Amniotic epithelial cell (primary cell): ENCODE measurements around the gene ERP29.
"Not testable (repeated sequence)": the region's sequence is repeated elsewhere in the genome, so short reads cannot be mapped to it uniquely, and the experiment has no call there.

Experiments
- DNase-seq: peaks from one replicate; pipeline ENCODE4 v3.0.0-alpha.2; 2010; ENCODE audit warnings: low read depth

The ERP29 gene

DNA sequence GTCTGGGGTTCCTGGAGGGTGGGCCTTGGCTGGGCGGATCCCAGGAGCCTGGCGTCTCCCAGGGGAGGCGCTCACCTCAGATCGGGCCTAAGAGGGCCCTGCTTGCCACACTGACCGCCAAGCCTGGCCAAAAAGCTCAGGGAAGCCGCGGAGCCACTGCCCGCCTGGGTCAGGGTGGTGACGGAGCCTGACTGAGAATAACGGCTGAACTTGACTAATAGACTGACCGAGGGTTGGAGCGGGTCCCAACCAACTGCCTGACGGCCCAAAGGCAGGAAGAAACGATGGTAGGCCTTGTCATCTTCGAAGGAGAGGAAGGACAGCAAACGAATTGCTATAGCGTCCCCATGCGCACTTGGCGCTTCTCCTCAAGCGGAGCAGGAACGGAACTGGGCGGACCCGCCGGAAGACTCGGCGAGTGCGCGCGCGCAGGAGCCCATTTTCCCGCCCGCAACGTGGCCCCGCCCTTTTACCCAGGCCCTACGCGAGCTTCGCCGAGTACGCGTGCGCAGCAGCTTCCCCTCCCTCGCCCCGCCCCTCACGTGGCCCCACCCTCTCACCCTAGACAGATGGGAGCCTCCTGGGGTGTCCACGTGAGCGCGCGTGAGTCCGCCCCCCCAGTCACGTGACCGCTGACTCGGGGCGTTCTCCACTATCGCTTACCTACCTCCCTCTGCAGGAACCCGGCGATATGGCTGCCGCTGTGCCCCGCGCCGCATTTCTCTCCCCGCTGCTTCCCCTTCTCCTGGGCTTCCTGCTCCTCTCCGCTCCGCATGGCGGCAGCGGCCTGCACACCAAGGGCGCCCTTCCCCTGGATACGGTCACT, at the start of gene ERP29, which contains the start of gene TMEM116:
Gene ERP29, plus strand, starts transcription at position 652 of the 826 bp plus-strand sequence. Its CDS starts 40 bp downstream, at position 692.
Gene TMEM116, minus strand, starts transcription at position 391 of the 826 bp plus-strand sequence. CDS start 7,895 bp downstream, outside the sequence.
- DNase-seq, result peak; percentile 96

DNA sequence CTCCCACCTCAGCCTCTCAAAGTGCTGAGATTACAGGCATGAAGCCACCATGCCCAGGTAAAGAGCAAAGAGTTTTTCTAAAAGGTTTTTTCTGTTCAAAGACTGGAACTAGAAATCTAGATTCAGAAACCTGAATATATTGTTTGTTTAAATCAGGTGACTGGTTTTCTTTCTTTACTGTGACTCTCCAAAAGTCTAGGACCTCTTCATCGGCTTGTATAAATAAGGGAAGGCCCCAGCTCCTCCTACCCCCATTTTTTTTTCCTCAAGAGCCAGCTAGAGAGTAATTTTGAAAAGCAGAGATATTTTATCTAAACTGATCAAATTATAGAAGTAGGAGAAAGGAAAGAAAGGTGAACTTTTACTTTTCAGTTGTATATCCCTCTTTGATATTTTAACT, 48.3 kb upstream of the ERP29 start:
- DNase-seq, result no peak

DNA sequence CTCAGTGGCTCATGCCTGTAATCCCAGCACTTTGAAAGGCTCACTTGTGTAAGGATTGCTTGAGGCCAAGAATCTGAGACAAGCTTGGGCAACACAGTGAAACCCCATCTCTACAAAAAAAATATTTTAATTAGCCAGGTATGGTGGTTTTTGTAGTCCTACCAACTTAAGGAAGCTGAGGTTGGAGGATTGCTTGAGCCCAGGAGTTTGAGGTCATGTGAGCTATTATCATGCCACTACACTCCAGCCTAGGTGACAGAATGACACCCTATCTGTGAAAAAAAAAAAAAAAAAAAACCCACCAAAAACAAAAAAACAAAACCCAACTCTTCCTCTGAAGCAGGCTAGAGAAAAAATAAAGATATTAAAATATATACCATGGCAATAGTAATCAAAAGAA, 41.4 kb upstream of the ERP29 start:
- DNase-seq, result no peak

DNA sequence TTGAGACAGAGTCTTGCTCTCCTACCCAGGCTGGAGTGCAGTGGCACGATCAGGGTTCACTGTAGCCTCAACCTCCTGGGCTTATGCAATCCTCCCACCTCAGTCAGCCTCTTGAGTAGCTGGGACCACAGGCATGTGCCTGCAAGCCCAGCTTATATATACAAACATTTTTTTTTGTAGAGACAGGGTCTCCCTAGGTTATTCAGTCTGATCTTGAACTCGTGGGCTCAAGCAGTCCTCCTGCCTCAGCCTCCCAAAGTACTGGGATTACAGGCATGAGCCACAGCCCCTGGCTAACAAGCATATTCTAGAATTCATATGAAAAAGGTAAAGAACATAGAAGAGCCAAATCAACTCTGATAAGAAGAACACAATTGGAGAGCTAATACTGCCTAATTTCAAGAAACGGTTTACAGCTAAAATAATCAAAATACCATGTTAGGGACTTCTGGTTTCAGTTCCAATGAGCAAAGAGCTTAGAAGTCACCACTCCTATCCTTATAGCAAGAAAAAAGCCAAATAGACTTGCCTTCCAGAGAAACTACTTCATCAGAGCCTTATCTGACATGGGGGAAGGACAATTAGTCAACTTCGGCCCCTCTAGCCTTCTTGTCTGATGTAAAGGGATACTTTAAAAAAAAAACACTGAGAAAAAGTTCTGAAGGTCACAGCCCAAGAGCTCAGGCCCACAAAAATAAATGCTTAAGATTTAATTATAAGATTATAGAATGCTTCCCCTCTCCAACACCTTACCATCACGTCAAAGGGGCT, 37.9 kb upstream of the ERP29 start:
- DNase-seq, result peak; percentile 84

DNA sequence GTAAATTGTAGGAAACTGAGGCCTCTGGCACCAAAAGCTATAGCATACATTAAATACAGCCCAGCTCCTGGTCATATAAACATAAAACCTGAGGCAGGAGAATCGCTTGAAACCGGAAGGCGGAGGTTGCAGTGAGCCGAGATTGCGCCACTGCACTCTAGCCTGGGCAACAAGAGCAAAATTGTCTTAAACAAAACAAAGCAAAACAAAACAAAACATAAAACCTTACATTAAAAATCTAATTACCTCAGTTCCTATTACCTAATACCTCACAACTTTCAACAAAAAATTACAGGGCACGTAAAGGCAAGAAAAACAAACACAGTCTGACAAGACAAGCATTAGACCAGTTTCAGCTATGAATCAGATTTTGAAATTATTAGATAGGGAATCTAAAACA, 36.9 kb upstream of the ERP29 start:
- DNase-seq, result no peak

DNA sequence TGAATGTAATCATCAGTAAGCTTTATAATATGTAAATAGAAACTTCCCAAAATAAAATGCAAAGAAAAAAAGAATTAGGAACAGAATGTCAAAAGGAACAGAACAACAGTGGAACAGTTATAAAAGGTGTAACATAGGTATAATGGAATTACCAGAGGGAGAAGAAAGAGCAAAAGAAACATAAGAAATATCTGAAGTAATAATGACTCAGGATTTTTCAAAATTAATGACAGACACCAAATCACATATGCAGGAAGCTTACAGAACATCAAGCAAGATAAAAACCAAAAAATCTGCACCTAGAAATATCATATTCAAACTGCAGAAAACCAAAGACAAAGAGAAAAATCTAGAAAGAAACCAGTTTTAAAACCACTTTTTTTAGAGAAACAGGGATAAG, 36.4 kb upstream of the ERP29 start:
- no peak for DNase-seq

DNA sequence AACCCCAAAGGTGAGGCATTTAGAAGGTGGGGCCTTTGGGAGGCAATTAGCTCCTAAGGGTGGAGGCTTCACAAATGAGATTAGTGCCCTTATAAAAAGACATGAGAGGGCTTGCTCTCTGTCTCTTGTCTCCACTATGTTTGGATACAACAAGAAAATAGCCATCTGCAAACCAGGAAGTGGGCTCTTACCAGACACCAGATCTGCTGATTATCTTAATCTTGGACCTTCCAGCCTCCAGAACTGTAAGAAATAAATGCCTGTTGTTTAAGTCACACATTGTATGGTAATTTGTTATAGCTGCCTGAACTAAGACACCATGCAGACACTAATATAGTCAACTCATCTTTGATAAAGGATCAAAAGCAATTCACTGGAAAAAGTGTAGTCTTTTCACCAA, 34.7 kb upstream of the ERP29 start:
- DNase-seq, result no peak

DNA sequence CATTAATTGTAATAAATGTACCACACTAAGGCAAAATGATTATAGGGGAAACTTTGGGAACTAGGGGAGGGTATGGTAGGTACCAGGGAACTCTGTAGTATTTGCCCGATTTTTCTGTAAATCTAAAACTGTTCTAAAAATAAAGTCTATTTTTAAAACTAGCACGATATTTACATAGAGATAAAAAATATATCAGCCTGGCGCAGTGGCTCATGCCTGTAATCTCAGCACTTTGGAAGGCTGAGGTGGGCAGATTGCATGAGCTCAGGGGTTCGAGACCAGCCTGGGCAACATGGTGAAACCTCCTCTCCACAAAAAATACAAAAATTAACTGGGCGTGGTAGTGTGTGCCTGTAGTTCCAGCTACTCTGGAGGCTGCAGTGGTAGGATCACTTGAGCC, 32.6 kb upstream of the ERP29 start:
- DNase-seq, result no peak

DNA sequence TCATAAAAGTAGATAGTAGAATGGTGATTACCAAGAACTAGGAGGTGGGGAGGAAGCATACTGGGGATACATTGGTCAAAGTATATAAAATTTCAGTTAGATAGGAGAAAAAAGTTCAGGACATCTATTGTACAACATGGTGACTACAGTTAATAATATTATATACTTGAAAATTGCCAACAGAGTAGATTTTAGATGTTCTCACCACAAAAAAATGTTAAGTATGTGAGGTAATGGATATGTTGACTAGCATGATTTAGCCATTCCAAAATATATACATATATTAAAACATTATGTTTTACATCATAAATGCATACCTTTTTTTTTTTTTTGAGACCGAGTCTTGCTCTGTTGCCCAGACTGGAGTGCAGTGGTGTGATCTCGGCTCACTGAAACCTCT, 31.2 kb upstream of the ERP29 start:
- no peak for DNase-seq

DNA sequence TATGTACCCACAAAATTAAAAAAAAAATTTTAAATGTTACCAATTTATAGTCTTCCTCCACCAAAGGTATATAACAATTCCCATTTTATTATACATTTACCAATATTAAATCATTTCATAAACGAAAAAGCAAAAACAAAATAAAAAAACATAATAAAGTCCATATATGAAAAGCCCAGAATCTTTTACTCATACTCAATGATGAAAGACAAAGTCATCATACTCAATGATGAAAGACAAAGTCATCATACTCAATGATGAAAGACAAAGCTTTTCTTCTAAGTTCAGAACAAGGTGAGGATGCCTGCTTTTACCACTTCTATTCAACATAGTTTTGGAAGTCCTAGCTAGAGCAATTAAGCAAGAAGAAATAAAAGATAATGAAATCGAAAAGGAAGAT, 28.4 kb upstream of the ERP29 start:
- DNase-seq, result no peak

DNA sequence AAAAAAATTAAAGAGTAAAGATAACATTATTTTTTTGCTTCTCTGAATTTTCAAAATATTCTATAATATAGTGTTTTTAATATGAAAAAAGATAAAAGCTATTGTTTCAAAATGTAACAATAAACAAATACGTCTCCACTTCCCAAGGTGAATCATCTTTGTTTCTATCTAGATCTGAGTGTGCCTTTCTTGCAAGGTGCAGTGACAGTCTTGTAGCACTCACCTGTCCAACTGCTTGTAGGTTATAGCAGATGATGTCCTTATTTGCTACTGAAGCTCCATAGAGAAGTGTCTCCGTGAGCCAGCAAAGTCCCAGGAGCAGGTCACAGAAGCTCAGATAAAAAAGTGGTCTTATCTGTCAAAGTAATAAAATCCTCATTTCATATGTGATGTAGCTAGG, 21.7 kb upstream of the ERP29 start:
- no peak for DNase-seq

DNA sequence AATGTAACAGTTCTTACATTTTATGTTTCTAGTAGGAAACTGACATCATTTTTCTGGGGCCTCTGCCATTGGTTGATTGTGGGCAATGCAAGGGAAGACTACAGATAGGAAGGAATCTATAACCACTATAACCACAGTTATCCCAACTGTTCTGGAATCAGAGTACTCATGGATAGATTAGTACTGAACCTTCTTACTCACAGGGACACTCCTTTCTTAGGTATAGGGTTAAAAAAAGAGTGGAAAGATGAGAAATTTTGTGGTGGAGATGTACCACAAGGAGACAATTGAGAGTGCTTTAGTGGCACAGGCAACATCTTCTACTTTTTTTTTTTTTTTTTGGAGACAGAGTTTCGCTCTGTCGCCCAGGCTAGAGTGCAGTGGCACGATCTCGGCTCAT, 21.3 kb upstream of the ERP29 start:
- peak; percentile 79 for DNase-seq

DNA sequence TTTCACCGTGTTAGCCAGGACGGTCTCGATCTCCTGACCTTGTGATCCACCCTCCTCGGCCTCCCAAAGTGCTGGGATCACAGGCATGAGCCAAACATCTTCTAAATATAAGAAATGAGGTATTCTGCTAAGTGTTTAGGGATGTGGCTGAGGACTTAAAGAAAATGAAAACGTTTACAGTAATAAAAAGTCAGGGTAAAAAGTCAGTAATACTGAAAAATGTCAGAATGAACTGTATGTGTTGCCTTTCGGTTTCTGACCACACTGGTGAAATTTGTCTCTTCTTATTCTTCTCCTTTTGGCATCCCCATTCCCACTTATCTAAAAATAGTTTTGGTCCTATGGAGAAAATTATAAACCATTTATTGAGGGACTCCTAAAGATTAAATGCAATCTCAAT, 20.8 kb upstream of the ERP29 start:
- DNase-seq, result no peak

DNA sequence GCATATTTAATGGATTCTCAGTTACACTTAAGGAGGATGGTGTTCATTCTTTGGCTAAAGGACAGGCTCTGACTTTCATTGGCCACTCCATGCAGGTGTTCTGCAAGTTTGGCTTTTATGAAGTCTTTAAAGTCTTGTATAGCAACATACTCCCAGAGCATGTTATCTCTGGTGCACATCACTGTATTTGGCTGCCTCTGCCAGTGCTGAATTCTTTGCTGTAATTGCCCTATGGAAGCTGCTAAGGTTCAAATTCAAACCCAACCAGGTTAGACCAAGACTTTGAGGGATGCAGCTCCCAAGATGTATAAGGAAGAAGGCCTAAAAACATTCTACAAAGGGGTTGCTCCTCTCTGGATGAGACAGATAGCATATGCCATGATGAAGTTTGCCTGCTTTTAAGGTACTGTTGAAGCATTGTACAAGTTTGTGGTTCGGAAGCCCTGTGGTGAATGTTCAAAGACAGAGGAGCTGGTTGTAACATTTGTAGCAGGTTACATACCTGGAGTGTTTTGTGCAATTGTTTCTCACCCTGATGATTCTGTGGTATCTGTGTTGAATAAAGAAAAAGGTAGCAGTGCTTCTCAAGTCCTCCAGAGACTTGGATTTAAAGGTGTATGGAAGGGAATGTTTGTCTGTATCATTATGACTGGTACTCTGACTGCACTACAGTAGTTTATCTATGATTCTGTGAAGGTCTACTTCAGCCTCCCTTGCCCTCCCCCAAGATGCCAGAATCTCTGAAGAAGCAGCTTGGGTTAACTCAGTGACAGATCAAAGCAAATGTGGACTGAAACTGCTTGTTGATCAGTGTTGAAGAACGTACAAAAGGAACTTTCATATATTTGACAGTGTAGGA, 19.7 kb upstream of the ERP29 start:
- DNase-seq, result no peak

DNA sequence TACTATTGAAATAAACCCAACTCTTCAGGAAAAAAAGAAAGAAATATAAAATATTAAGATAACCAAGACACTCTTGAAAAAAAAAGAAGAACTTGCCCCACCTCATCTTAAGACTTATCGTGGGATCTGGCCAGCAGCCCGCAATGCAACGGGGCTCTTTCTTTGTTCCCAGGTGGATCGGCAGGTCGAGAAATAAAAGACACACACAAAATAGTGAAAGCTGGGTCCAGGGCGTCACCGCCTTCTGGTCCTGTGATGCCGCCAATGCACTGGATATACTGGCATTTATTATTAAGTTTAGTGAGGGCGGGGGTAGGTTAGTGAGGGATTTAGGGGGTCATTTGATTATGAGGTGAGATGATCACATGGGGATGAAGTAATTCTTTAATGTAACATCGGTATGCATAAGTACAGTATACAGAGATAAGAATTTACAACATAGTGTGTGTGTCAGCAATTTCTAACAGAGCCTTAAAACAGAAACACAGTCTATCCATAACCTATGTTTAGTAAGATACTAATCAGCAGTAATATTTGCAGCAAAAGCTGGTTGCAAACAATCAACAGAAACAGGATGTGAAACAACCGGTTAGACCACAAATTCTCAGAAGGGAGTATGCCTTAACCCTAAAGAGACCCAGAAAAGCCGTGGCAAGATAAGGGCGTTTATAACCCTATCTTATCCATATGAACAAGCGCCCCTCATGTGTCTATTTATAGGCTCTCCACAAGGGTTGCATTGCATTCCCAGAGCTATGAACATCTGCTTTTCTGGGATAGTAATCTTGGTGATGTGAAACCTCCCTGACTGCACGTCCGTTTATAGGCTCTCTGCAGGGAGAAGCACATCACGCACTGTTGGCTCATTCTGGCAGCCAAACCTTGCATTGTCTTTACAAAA, 18.8 kb upstream of the ERP29 start:
- peak; percentile 19 for DNase-seq

DNA sequence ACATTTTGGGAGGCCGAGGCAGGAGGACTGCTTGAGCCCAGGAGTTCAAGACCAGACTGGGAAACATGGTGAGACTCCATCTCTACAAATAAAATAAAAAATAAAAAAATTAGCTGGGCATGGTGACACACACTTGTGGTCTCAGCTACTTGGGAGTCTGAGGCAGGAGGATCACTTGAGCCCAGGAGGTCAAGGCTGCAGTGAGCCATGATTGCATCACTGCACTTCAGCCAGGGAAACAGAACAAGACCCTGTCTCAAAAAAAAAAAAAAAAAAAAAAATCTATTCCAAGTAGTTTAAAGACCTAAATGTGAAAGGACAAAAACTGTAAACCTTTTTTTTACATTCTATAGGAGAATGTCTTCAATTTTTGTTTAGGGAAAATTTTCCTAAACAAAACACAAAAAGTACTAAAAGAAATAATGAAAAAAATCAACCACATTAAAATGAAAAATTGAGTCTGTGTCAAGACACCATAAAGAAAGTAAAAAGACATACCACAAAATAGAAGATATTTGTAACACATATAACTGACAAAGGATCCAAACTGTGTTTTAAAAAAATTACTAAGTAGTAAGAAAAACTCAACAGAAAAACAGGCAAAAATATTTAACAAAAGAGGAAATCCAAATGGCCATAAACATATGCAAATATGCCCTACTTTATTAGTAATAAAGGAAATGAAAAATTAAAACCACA, 17.3 kb upstream of the ERP29 start:
- no peak for DNase-seq

DNA sequence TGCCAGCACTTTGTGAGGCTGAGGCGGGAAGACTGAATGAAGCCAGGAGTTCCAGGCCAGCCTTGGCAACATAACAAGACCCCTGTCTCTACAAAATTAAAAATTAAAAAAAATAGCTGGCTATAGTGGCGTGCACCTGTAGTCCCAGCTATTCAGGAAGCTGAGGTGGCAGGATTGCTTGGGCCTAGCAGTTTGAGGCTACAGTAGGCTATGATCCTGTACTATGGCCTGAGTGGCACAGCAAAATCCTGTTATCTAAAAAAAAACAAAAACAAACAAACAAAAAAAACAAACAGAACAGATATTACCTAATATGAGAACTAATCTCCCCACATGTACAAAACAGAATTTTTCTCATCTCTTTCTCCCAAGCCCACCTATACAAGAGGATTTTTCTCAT, 15.9 kb upstream of the ERP29 start:
- DNase-seq, result no peak

DNA sequence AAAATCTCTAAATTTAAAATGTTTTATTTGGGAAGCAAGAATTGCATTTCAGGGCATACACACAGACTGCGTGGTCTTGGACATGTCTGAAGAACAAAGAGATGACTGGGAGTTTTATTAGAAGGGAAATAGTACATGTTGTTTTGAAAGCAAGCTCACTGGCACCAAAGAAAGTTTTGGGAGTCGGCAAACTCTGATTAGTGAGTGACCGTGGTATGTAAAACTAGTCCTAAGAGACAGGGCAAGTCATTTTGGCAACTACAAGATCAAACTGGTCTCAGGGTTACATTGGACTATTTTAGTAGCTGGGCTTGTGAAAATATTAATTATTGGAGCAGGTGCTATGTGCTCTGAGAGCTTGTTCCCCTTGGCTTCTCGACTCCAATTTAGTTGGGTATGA, 15.2 kb upstream of the ERP29 start:
- DNase-seq, result no peak

DNA sequence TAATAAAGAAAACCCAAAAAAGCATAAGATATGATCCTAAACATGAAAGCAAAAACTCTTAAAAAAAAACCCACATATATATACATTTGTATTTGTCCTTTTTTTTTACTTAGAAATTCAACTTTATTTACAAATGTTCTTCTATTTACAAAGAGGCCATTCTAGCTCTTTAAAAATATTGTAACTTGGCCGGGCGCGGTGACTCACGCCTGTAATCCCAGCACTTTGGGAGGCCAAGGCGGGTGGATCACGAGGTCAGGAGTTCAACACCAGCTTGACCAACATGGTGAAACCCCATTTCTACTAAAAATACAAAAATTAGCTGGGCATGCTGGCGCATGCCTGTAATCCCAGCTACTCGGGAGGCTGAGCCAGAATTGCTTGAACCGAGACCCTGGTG, 14.1 kb upstream of the ERP29 start:
- not testable (repeated sequence) for DNase-seq

DNA sequence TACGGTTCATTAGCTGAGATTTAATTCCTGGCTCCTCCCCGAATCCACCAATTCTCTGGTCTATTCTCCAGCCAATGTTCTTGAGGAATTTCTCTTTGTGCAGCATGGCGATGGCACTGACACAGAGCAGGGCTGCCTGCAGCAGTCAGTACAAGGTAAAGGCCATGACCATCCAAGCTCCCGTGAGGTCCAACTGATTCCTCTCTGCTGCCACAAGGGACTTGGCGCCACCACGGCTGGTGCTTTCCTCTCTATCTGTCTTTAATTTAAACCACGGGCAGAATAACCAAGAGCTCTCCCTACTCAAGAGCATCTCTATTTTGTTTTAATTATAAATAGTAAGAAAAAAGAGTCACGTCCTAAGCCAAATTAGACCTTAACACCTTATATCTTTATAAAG, 12.4 kb upstream of the ERP29 start:
- no peak for DNase-seq

DNA sequence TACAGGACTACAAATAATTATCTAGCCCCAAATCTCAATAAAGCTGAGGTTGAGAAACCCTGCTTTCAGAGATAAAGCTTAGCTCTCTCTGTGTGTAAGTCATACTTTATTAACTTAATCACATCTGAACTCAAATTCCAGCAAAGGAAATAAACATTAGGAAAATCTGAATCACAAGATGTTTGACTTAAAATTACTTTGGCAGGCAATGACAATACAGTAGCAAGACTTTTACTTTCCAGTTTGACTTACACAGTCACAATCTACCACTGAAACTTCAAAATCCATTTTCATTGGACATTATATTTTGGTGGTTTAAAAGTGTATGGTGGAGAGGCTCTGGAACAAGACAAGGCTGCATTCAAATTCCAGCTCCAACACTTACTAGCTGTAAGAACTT, 11.7 kb upstream of the ERP29 start:
- DNase-seq, result peak; percentile 73
